Fibroblast of skin of right quadriceps (primary cell): ENCODE results near the gene TSPAN14.

Experiments used
- DNase-seq: peaks from one replicate; pipeline ENCODE4 v3.0.0-alpha.2; 2013

Gene TSPAN14

GRCh38 chr10:80491251-80492102 is 37.4 kb downstream of the TSPAN14 start:
- DNase-seq, result no peak

GRCh38 chr10:80492848-80493521 is 38.9 kb downstream of the TSPAN14 start:
- DNase-seq, result no peak

DNA sequence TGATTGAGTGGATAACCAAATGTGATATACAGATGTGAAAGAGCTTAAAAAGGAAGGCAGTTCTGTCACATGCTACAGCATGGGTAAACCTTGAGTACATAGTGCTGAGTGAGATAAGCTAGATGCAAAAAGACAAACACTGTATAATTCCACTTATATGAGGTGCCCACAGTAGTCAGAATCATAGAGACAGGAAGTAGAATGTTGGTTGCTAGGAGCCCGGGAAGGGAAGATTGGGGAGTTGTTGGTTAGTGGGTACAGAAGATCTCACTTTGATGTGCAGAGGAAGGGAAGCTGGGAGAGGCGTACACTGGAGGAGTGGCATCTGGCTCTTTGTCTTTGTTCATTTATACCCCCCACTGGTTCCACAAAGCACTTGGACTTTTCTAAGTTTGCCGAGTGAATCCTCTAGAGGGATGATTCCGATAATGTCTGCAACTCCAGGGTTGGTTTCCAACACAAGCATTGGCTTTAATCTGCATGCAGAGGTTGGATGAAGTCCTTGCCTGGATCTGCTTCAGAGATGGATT is 39.5 kb downstream of the TSPAN14 start:
- DNase-seq, result peak; percentile 77

DNA sequence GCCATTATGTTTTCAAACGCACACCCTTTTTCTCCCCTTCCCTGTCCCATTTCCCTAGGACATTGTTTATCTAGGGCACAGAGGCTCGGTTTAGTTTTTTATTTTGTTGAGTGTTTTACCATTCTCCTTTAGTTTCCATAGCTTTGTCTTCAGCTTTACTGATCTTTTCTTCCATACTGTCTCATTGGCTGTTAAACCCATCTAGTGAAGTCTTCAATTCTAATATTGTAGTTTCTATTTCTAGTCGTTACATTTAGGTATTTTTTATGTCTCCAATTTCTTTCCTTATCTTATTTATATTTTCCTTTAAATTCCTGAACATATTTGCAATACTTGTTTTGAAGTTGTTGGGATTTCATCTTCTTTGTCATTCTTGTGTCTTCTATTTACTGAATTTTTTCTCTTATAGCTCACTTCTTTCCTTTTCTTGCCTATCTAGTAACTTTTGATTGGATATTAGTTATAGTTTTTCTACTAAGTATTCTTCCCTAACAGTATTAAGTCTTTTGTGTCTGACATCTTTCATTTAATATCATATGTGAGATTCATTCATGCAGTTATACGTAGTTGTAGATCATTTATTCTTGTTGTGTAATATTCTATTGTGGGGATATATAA is 42.6 kb downstream of the TSPAN14 start:
- DNase-seq, result no peak

DNA sequence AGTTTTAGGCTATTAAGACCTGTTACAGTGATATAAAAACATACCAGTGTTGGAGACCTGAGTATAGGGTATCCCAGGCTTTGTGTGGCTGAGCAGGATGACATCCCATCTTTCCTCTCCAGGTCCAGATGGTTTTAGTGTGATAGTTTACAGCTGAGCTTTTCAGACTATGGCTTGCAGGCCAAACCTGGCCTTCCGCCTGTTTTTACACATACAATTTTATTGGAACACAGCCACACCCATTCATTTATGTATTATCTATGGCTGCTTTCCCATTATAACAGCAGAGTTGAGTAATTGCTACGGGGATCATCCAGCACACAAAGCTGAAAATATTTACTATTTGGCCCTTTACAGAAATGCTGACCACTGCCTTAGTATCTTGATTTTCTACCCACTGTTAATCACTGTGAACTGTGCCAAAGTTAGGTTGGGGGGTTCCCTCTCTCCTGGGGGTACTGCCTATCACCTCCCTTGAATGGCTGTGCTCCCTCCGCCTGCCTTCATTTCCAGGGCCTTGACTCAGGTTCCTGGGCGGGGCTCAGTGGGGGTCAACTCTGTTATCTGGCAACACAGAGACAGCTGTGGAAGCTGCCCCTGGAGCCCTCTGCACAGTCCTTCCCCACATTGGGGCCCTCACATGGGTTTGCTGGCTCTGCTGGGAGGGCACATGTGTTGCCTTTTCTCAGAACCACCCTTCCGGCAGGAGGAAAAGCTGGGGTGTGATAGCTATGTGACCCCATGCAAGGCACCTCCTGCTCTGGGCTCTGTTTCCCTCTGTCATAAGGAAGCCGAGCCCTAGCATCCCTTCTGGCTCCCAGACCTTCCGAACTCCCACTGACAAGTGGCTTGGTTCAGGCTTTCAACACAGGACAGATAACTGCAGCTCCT is 43.3 kb downstream of the TSPAN14 start:
- peak; percentile 63 for DNase-seq

DNA sequence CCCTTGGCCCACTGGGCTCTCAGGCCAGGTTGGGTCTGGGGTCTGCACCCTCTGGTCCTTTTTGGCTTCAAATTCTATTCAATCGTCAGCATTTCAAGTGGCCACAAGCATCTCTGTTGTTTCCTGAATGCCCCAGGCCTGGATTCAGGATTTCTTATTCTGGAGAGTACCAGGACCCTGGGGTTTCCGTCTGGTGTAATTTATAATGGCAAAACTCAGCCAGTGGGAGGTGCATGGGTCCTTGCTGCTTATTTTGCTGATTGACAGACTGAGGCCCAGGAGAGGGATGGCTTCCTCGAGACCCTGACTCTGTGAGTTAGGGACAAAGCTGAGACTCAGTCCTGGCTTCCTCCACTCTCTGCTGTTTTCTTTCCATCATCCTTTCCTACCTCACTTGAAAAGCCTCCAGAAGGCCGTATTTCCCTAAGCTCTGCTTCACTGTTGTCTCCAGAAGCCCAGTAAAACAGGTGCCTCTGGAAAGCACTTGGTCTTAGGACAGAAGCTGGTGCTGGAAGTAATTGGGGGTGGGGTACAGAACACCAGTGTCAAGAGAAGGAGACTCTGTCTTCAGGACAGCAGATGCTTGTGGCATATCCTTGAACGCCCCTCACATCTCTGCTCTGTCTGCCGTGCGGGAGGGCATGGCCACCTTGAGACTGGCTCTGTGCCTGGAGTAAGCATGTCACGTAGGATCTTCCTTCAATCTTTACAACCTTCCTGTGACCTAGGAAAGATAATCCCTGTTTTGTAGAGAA is 44.1 kb downstream of the TSPAN14 start:
- no peak for DNase-seq

GRCh38 chr10:80498833-80499741 is 45.0 kb downstream of the TSPAN14 start:
- DNase-seq, result peak; percentile 95

- DNase-seq, result no peak
Measured at GRCh38 chr10:80500572-80501380, 46.7 kb downstream of the TSPAN14 start.

DNA sequence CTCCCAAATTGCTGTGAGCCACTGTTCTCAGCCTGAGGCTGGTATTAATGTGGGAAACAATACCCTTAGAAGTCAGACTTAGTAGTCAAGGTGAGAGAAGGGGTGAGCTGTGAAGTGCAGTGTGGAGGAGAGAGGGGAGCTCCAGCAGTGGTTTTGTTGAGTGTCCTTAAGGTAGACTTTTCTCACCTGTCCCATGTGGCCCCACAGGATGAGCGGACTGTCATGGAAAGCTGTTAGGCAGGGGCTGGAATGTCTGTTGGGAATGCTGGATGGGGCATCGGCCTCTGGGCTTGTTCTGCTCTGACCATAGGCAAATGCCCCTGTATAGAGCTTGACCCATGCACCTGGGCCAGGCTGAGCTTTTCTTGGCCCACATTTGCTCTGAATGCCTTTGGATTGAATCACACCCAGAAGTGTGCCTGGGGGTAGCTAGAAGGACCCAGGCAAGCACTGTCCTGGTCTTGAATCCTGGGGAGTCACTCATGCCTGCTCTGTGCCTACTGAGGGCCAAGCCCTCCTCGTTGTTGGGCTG is 47.3 kb downstream of the TSPAN14 start:
- DNase-seq, result no peak

DNA sequence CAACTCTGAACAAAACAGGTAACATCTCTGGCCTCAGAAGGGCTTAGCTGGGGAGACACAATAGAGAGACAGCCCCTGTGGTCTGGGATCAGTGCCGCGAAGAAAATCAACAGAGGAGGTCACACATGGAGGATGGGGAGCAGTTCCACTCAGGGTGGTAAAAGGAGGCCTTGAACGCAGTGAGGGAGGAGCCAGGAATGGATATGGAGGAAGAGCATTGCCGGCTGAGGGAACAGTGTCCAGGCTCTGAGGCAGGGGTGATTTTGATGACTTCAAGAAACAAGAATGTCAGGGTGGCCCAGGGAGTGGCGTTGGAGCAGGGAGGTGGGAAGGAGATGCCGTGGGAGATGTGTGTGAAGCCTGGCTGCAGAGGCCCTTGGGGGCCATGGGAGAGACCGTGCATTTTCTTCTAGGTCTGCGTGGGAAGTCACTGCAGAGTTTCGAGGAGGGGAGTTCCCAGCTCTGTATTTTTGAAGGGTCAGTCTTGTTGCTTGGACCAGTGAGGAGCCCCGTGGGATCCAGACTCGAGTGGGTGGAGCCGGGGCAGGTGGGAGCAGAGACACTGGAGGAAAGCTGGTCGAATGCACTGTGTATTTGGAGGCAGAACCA is 47.9 kb downstream of the TSPAN14 start:
- DNase-seq, result no peak

DNA sequence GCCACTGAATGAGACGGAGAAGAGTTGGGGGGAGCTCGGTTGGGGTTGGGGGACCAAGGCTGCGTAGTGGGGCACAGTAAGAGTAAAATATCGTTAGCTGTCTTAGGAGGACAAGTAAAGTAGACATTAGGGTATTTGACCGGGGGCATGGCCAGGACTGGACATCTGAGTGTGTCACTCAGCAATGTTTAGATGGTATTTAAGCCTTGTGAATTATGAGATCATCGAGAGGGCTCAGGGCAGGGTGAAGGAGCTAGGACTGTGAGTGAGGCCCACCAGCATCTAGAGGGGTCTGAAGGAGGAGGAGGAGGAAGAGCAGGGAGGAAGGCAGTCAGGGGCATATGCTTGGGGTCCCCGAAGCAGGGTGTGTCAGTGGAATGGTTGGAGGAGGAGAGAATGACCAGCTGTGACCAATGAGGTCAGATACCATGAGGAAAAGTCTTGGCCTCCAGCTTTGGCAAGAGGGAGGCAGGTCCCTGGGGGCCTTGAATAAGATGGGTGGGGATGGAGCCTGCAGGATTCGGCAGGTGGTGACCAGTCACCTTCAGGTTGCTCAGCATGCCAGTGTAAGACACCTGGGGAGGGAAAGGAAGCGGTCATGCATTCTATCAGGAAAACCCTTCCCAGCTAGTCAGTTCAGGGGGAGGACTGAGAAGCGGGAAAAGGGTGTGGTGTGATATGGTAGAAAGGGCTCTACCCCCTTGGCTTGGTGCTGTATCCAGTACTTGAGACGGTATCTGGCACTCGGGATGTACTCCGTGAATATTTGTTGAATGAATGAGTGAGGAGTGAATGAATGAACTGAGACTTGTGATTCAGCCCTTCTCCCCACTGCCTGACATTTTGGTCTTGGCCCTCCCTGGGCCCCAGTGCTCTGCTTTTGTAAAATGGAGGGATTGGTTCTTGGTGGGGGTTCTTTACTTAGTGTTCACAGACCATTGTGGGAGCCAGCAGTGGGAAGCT is 48.8 kb downstream of the TSPAN14 start:
- no peak for DNase-seq

GRCh38 chr10:80503584-80504157 is 49.6 kb downstream of the TSPAN14 start:
- DNase-seq, result no peak

GRCh38 chr10:80504158-80504811 is 50.2 kb downstream of the TSPAN14 start:
- no peak for DNase-seq

DNA sequence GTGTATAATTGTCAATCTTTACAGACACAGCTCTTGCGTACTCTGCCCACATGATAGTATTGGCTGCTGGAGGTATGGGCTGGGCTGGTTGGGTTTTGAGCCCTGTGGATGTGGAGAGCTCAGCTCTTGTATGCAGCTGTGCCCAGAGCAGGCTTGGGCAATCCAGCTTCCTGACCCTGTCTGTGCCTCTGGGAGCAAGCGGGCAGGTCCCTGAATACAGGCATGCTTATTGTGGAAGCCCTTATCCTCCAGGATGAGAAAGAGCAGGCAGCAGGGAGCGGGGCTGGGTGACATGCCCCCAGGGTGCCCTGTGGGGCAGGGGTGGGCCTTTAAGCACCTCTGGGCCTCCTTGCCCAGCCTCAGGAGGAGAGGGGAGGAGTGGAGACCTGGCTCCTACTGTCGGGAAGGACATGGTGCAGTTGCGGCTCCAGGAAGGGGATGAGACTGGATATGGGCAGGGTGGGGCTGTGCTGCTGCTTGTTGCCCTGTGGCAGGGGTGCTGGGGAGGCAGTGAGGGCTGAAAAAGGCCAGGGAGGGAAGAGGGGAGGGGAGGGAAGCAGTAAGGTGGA is 50.9 kb downstream of the TSPAN14 start:
- DNase-seq, result no peak

DNA sequence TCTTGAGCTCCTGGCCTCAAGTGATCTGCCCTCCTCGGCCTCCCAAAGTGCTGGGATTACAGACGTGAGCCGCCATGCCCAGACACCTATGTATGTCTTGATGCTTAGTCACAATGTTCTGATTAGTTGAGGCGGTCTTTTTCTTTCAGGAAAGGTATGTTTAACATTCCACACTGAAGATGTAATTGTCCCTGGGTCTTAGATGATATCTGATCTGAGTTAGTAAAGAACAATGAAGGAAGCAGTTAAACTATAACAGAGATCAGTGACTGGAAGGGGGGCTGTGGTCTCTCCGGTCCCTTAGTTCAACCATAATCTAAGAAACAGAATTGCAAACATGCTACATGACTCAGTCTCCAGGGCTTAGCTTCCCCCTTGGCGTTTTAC is 52.1 kb downstream of the TSPAN14 start:
- peak; percentile 84 for DNase-seq

DNA sequence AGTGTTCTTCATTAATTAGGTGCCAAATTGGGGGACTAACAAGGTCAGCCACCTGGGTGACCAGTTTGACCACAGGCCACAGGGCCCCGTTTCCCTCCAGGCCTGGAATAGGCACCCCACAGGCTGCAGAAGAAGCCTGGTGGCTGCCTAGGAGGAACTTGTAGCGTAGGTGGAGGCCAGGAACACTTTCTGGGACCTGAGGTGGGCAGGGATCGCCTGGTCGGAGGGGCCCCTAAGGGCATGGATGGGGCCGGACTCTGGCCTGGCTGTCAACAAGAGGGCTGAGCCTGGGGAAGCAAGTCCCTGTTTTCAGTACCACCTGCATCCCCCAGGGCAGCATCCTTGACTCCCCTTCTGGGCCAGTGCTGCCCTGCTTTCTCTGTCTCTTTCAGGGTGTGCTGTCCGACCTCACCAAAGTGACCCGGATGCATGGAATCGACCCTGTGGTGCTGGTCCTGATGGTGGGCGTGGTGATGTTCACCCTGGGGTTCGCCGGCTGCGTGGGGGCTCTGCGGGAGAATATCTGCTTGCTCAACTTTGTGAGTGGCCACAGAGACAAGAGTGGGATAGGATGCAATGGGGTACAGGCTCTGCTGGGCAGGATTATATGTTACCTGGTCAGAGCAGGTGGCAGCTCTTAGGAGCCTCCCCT is 52.9 kb downstream of the TSPAN14 start:
- no peak for DNase-seq
